GM19438 (cell line): ENCODE measurements around the gene ARNT2.

Experiments
- ATAC-seq: cut with Tn5 transposase; IDR thresholded peaks from one replicate; pipeline ENCODE4 v1.9.1; 2021; ENCODE audit warnings: low read depth; ENCODE audit not compliant: unreplicated experiment

The ARNT2 gene

GRCh38 chr15:80405970-80406369, 1.8 kb downstream of the ARNT2 start:
- no peak for ATAC-seq

GRCh38 chr15:80411788-80412288, 7.7 kb downstream of the ARNT2 start:
- ATAC-seq, result no peak

- ATAC-seq, result no peak
Measured at GRCh38 chr15:80414546-80415357, 10.6 kb downstream of the ARNT2 start.

DNA sequence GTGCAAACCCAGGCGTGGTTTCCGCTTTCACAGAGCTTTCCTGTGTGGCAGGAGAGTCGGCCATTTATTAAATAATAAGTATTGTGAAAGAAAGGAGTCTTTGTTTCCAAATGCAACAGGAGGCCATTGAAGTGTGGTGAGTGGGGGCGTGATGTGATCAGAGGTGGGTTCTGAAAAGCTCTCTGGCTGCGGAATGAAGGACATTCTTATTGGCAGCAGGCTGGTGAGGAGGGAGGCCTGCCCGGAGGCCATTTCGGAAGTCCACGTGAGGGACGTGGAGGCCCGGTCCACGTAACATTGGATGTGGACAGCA, 11.1 kb downstream of the ARNT2 start:
- ATAC-seq, result no peak

DNA sequence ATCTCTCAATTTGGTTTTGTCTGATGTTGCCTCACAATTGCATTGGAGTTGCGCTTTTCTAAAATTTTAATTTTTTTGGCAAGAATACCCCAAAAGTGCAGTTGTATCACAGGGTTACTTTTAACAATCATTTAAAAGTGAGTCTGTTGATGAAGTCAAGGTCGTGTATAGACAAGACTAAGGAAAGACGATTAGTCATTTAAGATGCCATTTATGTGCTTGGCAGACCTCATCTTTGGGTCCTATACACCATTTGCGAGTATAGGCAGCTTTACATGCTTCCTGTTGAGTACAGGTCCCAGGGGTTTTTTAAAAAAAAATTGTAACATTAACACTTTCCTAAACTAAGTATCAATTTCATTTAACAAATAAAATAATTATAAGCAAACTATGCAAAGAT, 12.5 kb downstream of the ARNT2 start:
- no peak for ATAC-seq

DNA sequence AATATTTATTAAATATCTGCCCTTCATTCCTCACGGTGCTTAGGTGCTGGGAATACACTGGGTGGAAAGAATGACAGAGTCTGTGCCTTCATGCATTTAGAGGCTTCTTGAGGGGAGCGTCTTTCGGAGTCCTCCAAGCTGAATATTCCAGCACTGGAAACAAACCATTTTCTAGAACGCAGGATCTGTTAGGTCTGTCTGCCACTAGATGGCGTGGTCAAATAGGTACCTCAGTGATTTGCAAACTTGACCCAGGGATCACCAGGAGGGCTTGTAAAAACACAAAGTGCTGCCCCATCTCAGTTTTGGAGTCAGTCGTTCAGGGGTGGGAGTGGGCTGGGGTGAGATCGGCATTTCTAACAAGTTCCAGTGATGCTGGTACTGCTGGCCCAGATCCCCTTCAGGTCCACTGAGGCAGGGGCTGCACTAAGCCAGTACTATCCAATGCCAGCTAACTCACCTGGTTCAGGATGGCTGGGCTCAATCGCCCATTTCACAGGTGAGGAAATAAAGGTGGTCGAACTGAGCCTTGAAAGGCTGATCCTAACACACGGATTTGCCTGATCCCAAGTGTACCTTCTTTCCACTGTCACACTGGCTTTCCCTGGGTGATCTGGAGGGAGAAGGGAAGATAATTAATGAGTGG, 14.8 kb downstream of the ARNT2 start:
- ATAC-seq, result no peak

DNA sequence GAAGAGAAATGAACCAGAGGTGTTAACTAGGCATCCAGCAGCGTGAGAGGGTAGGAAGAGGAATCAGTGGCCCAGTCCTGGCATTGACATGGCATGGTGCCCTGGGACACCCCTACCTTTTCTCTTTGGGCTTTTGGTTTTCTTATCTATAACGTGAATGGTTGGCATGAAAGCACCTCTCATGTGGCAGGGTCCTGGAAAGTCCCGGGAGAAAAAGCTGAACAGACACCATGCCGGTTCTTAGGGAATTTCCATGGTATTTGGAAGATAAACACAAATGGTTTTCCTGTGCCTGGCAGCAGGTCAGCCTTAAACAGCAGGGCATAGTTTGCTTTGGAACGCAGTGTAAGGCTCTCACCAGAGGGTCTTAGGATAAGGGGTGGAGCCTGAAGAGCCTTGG, 15.4 kb downstream of the ARNT2 start:
- no peak for ATAC-seq

DNA sequence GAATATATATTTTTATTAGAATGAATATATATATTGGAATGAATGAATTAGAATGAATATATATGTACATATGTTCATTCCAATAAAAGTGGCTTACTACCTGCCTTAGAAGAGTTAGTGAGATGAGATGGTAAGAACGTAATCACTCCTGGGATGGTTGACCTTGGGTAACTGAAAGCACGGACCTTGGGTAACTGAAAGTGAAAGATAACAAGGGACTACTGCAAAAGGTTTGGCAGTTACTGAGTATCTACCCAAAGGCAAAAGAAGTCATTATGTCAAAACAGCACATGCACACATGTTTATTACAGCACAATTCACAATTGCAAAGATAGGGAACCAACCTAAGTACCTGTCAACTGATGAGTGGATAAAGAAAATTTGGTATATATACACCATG, 16.5 kb downstream of the ARNT2 start:
- no peak for ATAC-seq

GRCh38 chr15:80423215-80423614, 19.0 kb downstream of the ARNT2 start:
- no peak for ATAC-seq

DNA sequence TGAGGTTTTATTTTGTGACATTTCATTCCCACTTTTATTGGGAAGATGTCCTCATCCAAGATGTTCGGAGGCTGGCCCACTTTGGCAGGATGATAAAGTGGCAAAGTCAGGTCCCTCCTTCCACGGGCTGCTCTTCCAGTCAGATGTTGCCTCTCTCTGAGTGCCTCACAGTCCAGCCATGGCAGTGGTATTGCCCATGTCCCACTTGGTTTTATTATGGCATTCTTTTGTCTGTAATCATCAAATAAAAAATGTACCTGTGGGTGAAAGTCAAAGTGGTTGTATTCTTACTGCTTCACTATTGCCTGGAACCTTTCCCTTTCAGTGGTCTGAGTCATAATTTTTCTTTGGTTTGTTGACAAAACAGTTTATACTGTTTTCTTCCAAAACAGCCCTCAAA, 20.2 kb downstream of the ARNT2 start:
- no peak for ATAC-seq

DNA sequence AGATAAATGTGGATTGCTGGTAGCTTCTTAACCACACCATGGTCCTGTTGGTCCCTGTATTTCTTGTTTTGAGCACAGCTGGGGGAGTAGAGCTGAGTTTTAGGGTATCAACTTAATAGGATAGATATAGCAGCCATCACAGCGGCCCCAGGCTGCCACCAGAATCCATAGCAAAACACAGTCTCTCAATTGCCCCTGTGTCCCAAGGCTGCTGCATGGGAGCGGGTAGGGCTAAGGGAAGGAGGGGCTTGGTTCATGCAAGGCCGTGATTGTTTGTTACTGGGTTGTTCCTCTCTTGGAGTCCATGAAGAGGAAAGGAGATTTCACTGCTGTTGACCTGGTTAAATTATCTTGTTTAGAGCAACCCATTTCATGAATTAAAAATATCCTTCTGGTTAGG, 22.1 kb downstream of the ARNT2 start:
- no peak for ATAC-seq

DNA sequence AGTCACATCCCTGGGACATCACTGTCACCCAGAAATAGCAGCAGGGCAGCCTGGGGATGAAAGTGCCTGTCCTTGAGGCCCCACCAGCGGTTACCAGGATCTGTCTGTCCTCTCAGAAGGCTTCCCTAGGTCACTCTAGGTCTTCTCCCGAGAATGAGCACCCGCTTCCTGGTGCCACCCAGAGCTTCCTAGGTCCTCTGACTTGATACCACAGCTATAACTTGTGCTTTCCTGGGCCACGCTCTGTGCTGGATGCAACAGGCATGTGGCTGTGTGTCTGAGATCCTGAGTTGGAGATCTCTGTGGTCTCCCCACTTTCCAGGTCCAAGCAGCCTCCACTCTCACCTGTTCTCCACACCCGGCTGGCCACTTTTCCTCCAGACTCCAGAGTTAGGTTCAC, 25.8 kb downstream of the ARNT2 start:
- no peak for ATAC-seq

- no peak for ATAC-seq
Measured at GRCh38 chr15:80431635-80432344, 27.6 kb downstream of the ARNT2 start.

GRCh38 chr15:80432345-80432702, 28.1 kb downstream of the ARNT2 start:
- ATAC-seq, result no peak

DNA sequence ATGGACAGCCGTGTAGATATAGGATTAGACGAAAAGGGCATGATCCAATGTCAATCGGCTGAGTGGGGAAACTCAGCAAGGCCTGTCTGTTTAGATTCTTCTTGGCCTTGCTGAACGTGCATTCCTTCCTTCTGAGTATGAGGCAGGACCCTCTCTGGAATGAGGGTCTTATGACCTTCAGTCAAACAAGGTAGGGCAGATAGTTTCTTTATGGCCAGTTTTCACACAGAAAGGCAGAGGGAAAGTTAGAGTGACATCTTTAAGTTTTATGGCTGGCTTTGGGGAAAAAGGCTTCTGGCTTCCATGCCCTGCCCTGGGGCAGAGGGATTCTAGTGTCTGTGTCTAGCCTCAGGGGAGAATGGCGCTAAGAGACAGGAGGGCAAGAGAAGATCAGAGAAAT, 29.7 kb downstream of the ARNT2 start:
- no peak for ATAC-seq

DNA sequence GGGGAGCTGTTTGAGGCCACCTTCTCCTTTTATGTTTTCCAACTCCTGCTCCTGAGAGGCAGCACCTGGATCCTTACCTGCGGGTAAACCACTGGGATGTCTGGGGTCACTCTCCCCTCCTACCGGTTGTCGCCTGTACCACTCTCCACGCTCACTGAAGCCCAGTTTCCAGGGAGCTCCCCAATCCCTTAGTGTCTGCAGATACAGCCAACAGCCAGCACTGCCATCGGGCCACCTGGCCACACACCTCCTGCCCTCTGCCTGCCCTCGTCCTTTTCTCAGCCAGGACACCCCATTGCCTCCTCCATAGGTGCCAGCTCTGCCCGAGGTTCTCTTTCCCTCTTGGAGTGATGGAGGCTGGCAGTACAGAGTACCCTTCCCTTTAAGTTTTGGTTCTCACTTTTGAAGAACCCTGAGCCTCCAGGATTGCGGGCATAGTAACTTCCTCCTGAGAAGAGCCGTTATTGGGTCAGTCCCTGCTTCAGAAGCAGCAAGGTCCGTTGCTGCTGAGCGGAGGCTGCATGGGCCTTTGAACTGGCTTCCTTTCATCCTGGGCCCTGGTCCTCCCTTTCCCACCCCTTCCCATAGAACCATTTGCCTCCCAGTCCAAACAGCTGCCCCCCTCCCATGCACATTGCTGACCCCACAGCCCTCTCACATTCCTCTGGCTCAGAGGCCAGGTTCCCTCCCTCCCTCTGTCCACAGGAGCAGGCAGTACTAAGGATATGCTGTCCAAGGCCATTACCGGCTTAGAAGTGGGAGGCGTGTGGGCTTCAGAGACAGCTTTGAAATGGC, 30.9 kb downstream of the ARNT2 start:
- ATAC-seq, result no peak

DNA sequence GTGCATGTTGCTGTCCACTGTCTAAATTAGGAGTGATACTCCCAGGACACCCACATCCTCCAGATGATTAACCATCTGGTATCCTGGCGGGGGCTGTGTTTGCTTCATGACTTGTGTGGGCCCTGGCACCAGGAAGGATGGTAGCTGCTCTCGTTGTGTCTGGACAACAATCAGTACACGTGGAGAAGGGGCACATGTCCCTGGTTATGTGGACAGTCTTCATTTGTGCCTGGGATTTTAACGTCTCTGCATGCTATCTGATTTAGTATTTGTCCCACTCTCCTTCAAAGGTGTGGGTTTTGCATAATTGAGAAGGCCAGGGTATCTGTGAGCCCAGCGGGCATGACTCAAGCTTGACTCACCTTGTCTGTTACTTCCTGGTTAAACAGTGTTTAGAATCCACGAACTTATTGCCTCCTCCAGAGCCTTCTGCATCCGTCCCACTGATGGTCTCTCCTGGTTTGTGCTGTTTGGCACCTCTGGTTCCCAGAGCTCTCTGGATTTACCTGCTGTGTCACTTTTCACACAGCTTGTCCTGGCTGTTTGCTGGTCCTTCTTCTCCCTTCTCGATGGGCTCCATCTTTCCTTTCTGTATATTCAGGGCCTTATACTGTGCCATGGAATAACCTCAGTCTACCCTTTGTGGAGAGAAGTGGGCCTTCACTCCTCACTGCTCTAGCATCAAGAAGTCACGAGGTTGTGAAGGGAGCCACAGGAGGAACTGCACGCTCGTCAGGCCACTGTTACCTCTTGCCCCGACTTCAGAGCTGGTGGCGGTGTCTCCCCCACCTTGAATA, 32.5 kb downstream of the ARNT2 start:
- no peak for ATAC-seq

GRCh38 chr15:80437334-80437891, 33.2 kb downstream of the ARNT2 start:
- ATAC-seq, result no peak

DNA sequence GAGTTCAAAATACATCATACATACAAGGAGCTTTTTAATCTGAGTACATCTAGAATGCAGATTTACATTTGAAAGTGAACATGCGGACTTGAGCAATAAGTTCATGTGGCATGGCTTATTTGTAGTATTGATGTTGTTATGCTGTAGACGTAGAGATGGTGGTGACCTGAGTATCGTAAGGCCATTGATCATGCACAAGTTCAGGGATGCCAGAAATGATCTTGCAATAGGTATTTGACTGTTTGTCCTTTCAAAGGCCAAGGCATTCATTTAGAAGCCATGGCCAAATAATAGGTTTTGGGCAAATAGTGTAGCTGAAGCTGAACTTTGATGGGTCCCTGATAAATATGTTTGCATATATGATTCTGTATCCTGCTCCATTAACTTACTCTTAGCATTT, 35.0 kb downstream of the ARNT2 start:
- ATAC-seq, result no peak

DNA sequence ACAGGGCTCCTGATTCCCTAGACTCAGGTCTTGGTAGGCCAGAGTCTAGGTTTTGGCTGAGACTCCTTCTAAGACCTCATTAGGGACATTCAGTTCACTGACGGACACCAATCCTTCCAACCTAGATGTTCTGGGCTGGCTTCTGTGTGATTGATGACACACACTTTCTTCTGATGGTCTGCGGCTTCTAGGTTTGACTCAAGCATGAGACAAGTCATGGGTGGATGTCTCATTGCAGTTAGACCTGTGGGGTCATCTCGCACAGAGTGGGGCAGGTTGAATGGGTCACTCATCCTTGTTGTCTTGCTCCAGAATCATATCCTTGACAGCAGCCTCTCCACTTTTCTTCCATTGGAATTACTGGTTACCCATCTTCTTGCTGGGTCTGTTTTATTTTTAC, 35.8 kb downstream of the ARNT2 start:
- ATAC-seq, result no peak
